B cell (primary cell): Measurements from ENCODE around the gene PALLD.

Experiments used
- CTCF ChIP-seq: fragments of 200-600 bp; IDR thresholded peaks from one replicate; pipeline ENCODE4 v1.8.0; 2022; ENCODE audit warnings: antibody characterized with exemption, mild to moderate bottlenecking
- EZH2 ChIP-seq: IDR thresholded peaks from 2 replicates; pipeline ENCODE4 v1.6.1; 2012; ENCODE audit warnings: borderline replicate concordance, low read depth, mild to moderate bottlenecking, moderate library complexity, low read length; ENCODE audit not compliant: insufficient read depth, poor library complexity, severe bottlenecking

- TF ChIP-seq CTCF (no peak), EZH2 (no peak)
Observed at GRCh38 chr4:168849030-168849675, 352.3 kb downstream of the PALLD start.
